ENCODE results near the gene RHBDL1.

The RHBDL1 gene

GRCh38 chr16:720447-720989 is 45.0 kb downstream of the RHBDL1 start (continued):
- TF ChIP-seq, protein P1, sequence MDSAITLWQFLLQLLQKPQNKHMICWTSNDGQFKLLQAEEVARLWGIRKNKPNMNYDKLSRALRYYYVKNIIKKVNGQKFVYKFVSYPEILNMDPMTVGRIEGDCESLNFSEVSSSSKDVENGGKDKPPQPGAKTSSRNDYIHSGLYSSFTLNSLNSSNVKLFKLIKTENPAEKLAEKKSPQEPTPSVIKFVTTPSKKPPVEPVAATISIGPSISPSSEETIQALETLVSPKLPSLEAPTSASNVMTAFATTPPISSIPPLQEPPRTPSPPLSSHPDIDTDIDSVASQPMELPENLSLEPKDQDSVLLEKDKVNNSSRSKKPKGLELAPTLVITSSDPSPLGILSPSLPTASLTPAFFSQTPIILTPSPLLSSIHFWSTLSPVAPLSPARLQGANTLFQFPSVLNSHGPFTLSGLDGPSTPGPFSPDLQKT (IDR thresholded peaks at IDR 0.05; ENCODE audit: borderline replicate concordance, low read depth, low read length) = no peak
- TF ChIP-seq PATZ1 (tag by site-specific recombination; IDR thresholded peaks at IDR 0.05) (peak; percentile 91), ZNF280C (tag by site-specific recombination; IDR thresholded peaks at IDR 0.05) (no peak), ZFP41 (tag by site-specific recombination; IDR thresholded peaks at IDR 0.05; ENCODE audit: borderline replicate concordance) (no peak), ZNF274 (IDR thresholded peaks at IDR 0.05; ENCODE audit: low read length) (no peak), ZNF274 (tag by site-specific recombination; IDR thresholded peaks at IDR 0.05; ENCODE audit: borderline replicate concordance) (no peak), ZNF23 (tag by site-specific recombination; IDR thresholded peaks at IDR 0.05; ENCODE audit: borderline replicate concordance) (no peak), ZNF660 (tag by site-specific recombination; IDR thresholded peaks at IDR 0.05) (no peak), SP3 (tag by site-specific recombination; IDR thresholded peaks at IDR 0.05) (peak; percentile 81), ZNF426 (tag by site-specific recombination; IDR thresholded peaks at IDR 0.05) (no peak), ZNF341 (tag by site-specific recombination; IDR thresholded peaks at IDR 0.05; ENCODE audit: low read depth) (peak; percentile 88), SCRT1 (tag by site-specific recombination; IDR thresholded peaks at IDR 0.05; ENCODE audit: borderline replicate concordance) (no peak), HOXA7 (CRISPR knock-in tag; IDR thresholded peaks at IDR 0.05; ENCODE audit: borderline replicate concordance) (no peak), KLF7 (tag by site-specific recombination; IDR thresholded peaks at IDR 0.05; ENCODE audit: borderline replicate concordance) (no peak), ZNF24 (tag by site-specific recombination; IDR thresholded peaks at IDR 0.05) (peak; percentile 30; the same call in 1 of the 2 replicates), KLF9 (tag by site-specific recombination; IDR thresholded peaks at IDR 0.05; ENCODE audit: low read depth) (peak; percentile 60; the same call in 1 of the 2 replicates), ZNF571 (tag by site-specific recombination; IDR thresholded peaks at IDR 0.05) (no peak), BCL11A (tag by site-specific recombination; IDR thresholded peaks at IDR 0.05; ENCODE audit: low read depth) (peak; percentile 48; the same call in 1 of the 2 replicates), ZNF391 (tag by site-specific recombination; IDR thresholded peaks at IDR 0.05; ENCODE audit: borderline replicate concordance, low read depth) (no peak), ZNF366 (tag by site-specific recombination; conservative IDR thresholded peaks at IDR 0.05) (peak; percentile 80), ZNF530 (tag by site-specific recombination; IDR thresholded peaks at IDR 0.05; ENCODE audit: low read depth) (no peak)
- TF ChIP-seq, protein P2, sequence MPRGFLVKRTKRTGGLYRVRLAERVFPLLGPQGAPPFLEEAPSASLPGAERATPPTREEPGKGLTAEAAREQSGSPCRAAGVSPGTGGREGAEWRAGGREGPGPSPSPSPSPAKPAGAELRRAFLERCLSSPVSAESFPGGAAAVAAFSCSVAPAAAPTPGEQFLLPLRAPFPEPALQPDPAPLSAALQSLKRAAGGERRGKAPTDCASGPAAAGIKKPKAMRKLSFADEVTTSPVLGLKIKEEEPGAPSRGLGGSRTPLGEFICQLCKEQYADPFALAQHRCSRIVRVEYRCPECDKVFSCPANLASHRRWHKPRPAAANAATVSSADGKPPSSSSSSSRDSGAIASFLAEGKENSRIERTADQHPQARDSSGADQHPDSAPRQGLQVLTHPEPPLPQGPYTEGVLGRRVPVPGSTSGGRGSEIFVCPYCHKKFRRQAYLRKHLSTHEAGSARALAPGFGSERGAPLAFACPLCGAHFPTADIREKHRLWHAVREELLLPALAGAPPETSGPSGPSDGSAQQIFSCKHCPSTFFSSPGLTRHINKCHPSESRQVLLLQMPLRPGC (tag by site-specific recombination; IDR thresholded peaks at IDR 0.05) = peak; percentile 66; the same call in 1 of the 2 replicates
- TF ChIP-seq, protein P3, sequence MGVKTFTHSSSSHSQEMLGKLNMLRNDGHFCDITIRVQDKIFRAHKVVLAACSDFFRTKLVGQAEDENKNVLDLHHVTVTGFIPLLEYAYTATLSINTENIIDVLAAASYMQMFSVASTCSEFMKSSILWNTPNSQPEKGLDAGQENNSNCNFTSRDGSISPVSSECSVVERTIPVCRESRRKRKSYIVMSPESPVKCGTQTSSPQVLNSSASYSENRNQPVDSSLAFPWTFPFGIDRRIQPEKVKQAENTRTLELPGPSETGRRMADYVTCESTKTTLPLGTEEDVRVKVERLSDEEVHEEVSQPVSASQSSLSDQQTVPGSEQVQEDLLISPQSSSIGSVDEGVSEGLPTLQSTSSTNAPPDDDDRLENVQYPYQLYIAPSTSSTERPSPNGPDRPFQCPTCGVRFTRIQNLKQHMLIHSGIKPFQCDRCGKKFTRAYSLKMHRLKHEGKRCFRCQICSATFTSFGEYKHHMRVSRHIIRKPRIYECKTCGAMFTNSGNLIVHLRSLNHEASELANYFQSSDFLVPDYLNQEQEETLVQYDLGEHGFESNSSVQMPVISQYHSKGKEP (tag by site-specific recombination; IDR thresholded peaks at IDR 0.05) = no peak
- TF ChIP-seq, protein P4, sequence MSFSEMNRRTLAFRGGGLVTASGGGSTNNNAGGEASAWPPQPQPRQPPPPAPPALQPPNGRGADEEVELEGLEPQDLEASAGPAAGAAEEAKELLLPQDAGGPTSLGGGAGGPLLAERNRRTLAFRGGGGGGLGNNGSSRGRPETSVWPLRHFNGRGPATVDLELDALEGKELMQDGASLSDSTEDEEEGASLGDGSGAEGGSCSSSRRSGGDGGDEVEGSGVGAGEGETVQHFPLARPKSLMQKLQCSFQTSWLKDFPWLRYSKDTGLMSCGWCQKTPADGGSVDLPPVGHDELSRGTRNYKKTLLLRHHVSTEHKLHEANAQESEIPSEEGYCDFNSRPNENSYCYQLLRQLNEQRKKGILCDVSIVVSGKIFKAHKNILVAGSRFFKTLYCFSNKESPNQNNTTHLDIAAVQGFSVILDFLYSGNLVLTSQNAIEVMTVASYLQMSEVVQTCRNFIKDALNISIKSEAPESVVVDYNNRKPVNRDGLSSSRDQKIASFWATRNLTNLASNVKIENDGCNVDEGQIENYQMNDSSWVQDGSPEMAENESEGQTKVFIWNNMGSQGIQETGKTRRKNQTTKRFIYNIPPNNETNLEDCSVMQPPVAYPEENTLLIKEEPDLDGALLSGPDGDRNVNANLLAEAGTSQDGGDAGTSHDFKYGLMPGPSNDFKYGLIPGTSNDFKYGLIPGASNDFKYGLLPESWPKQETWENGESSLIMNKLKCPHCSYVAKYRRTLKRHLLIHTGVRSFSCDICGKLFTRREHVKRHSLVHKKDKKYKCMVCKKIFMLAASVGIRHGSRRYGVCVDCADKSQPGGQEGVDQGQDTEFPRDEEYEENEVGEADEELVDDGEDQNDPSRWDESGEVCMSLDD (tag by site-specific recombination; IDR thresholded peaks at IDR 0.05) = peak; percentile 74
- TF ChIP-seq, protein P5, sequence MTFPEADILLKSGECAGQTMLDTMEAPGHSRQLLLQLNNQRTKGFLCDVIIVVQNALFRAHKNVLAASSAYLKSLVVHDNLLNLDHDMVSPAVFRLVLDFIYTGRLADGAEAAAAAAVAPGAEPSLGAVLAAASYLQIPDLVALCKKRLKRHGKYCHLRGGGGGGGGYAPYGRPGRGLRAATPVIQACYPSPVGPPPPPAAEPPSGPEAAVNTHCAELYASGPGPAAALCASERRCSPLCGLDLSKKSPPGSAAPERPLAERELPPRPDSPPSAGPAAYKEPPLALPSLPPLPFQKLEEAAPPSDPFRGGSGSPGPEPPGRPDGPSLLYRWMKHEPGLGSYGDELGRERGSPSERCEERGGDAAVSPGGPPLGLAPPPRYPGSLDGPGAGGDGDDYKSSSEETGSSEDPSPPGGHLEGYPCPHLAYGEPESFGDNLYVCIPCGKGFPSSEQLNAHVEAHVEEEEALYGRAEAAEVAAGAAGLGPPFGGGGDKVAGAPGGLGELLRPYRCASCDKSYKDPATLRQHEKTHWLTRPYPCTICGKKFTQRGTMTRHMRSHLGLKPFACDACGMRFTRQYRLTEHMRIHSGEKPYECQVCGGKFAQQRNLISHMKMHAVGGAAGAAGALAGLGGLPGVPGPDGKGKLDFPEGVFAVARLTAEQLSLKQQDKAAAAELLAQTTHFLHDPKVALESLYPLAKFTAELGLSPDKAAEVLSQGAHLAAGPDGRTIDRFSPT (tag by site-specific recombination; IDR thresholded peaks at IDR 0.05) = no peak
